Breast epithelium (tissue), 4 donors: ENCODE results near the gene ORAI2. TPM values are rescaled to one million over a fixed set of nuclear protein-coding genes. Genes with fewer than 3 reads are reported as not detected.

Experiments
- DNase-seq, 2 donors: peaks; one replicate each; pipeline ENCODE4 v3.0.0-alpha.2; 2019; ENCODE audit warnings: low spot score in 2 of 2
- H3K27ac ChIP-seq, 2 donors: fragments of 200-600 bp; sonication (generic) in 1 of 2; one replicate each; pipeline ENCODE4 v1.5.1; 2016 to 2019; ENCODE audit warnings: mild to moderate bottlenecking in 1 of 2
- H3K27me3 ChIP-seq, 2 donors: fragments of 200-600 bp; sonication (generic) in 1 of 2; one replicate each; pipeline versions ENCODE4 v1.5.1 to v1.6.0; 2017 to 2019; ENCODE audit warnings: control low read depth in 1 of 2, mild to moderate bottlenecking in 1 of 2
- H3K36me3 ChIP-seq: fragments of 200-600 bp; one replicate; pipeline ENCODE4 v1.5.1; 2019
- H3K4me1 ChIP-seq, 2 donors: fragments of 200-600 bp; sonication (generic); one replicate each; pipeline ENCODE4 v1.5.1; 2016 to 2019; ENCODE audit warnings: control low read depth in 1 of 2
- H3K4me3 ChIP-seq, 3 donors: fragments of 200-600 bp; sonication (generic); 1 replicate in 2 of 3; 2 replicates in 1 of 3; pipeline ENCODE4 v1.5.1; 2016 to 2019; ENCODE audit warnings: mild to moderate bottlenecking in 3 of 3, moderate library complexity in 2 of 3
- H3K9me3 ChIP-seq, 2 donors: fragments of 200-600 bp; sonication (generic) in 1 of 2; one replicate each; pipeline ENCODE4 v1.5.1; 2016 to 2019; ENCODE audit warnings: control low read depth in 1 of 2
- CTCF ChIP-seq, 3 donors: fragments of 450-650 bp; IDR thresholded peaks; one replicate each; pipeline ENCODE4 v1.5.1; 2016 to 2017; ENCODE audit warnings: antibody characterized with exemption in 3 of 3, mild to moderate bottlenecking in 3 of 3, moderate library complexity in 3 of 3
- POLR2A ChIP-seq: fragments of 450-650 bp; IDR thresholded peaks from one replicate; pipeline ENCODE4 v1.6.1; 2016; ENCODE audit warnings: antibody characterized with exemption, mild to moderate bottlenecking, moderate library complexity
- POLR2AphosphoS5 ChIP-seq, 3 donors: sonication (generic); formaldehyde crosslinking; IDR thresholded peaks; one replicate each; pipeline ENCODE4 v1.6.1; 2017; ENCODE audit warnings: antibody characterized with exemption in 3 of 3
- intact Hi-C: fragments of 100-400 bp; cut with DNase I; formaldehyde crosslinking; loops from one replicate; pipeline ENCODE4 v1.15.1; 2023; ENCODE audit warnings: low total_unique reads
- total RNA-seq, 3 donors: library from RNA; depleted of rRNA; stranded (reverse); fragments of >200 nt; gene quantifications; one replicate each; pipeline ENCODE4 v1.1.0, GENCODE V29; 2016

ORAI2 gene
- total RNA-seq, 3 donors from 2014 or later, result 8.3 to 24.9 (median 18.1) TPM

DNA sequence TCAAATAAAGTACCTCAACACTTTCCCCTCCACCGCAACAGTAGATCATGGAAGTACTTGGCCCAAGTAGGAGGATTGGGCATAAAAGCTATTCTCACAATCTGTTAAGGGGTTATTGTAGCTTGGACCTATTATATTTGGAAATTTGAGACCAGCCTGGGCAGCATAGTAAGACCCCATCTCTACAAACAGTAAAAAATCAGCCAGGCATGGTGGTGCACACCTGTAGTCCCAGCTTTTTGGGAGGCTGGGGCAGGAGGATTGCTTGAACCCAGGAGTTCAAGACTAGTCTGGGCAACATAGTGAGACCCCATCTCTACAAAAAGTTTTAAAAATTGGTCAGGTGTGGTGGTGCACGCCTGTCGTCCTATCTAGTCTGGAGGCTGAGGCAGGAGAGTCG is 24.0 kb upstream of the ORAI2 start:
- peaks cover 7% of the 10 kb centered on the region for H3K36me3 ChIP-seq
- DNase-seq, result no peak

DNA sequence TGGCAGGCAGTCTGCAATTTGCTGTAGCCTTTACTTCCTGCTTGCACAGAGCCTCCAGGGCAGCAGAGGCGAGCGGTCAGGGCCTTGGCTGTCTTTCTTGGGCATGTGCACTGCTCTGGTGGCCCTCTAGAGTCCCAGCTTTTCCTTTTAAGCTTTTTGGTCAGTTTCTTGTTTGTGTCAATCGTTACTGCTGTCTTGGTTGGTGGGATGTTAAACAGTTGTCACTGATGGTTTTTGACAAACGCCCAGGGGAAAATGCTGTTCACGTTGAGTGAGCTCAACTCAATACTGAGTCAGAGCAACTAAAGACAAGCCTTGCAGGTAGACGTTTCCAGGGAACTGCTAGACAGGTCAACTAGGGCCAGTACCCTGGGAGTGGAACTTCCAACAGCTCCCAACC is 23.3 kb upstream of the ORAI2 start:
- Histone ChIP-seq H3K4me3 (no peak overlapping the region), H3K27me3 (no peaks in the 10 kb centered on the region), H3K4me1 (no peaks in the 10 kb centered on the region), H3K27ac (no peak overlapping the region), H3K9me3 (peaks cover 0 to 4% of the 10 kb centered on the region in 2 donors), H3K36me3 (peaks cover 7% of the 10 kb centered on the region)
- TF ChIP-seq POLR2A, result no peak
- no peak for DNase-seq
- intact Hi-C loops, result no loop called here

More for the DNA sequence above, 24.0 kb upstream of the ORAI2 start:
- Histone ChIP-seq H3K9me3 (peaks cover 0 to 4% of the 10 kb centered on the region in 2 donors), H3K4me3 (no peak overlapping the region), H3K27ac (no peak overlapping the region), H3K4me1 (no peaks in the 10 kb centered on the region), H3K27me3 (no peaks in the 10 kb centered on the region)
- intact Hi-C loops, result no loop called here
- TF ChIP-seq POLR2AphosphoS5 (IDR thresholded peaks at IDR 0.05), result no peak
- TF ChIP-seq POLR2A, result no peak
- TF ChIP-seq CTCF (IDR thresholded peaks at IDR 0.05), result no peak

GRCh38 chr7:102410918-102411317 is 22.5 kb upstream of the ORAI2 start:
- no peaks in the 10 kb centered on the region for H3K27me3 ChIP-seq
- no peak overlapping the region for H3K4me3 ChIP-seq
- peaks cover 0 to 4% of the 10 kb centered on the region in 2 donors for H3K9me3 ChIP-seq
- no peak overlapping the region for H3K27ac ChIP-seq
- peaks cover 7% of the 10 kb centered on the region for H3K36me3 ChIP-seq
- no peak for TF ChIP-seq POLR2A
- TF ChIP-seq CTCF (IDR thresholded peaks at IDR 0.05), result no peak
- no peak for TF ChIP-seq POLR2AphosphoS5 (IDR thresholded peaks at IDR 0.05)
- intact Hi-C loops, result no loop called here
- no peaks in the 10 kb centered on the region for H3K4me1 ChIP-seq
- DNase-seq, result no peak

DNA sequence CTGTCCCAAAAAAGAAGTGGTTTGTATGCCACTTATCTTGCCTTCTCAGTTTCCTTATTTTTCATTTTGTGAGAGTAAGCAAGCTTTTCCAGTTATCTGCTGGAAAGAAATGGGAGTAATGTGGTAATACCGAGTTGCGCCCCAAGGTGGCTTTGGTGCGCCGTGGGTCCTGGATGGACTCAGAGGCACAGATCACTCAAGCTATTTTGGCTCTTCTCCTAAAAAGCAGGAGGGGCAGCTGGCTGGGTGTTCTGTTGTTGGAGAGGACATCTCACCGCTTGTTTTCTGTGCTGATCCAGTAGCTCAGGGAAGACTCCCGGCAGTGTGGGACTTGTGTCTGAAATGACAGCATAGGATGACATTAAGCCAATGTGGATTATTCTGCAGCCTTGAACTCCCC is 20.8 kb upstream of the ORAI2 start:
- H3K4me1 ChIP-seq, result no peaks in the 10 kb centered on the region
- peaks cover 0 to 4% of the 10 kb centered on the region in 2 donors for H3K9me3 ChIP-seq
- H3K4me3 ChIP-seq, result no peak overlapping the region
- DNase-seq, result no peak
- TF ChIP-seq POLR2A (no peak), CTCF (IDR thresholded peaks at IDR 0.05) (peak in 2 of 3 donors; percentile 14 to 20)
- intact Hi-C loops, result no loop called here
- H3K36me3 ChIP-seq, result peaks cover 6% of the 10 kb centered on the region
- no peak overlapping the region for H3K27ac ChIP-seq
- H3K27me3 ChIP-seq, result no peaks in the 10 kb centered on the region

DNA sequence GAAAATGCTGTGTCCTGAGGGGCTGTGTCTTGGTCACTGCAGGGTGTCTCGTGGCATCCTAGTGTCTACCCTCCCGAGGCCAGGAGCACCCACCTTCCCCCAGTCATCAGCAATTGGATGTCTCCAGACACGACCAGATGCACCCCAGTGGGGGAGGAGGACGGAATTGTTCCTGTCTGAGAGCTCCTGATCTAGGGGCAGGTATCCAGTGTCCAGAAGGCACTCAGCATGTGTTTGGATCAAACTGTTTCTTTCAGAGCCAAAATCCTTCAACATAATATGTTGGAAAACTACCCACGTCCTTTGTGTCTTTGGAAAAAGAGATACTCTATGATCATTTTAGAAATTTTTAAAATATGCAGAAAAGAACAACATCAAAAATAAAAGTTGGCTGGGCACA is 20.3 kb upstream of the ORAI2 start:
- H3K4me1 ChIP-seq, result no peaks in the 10 kb centered on the region
- no peaks in the 10 kb centered on the region for H3K27me3 ChIP-seq

More for the DNA sequence above, 20.3 kb upstream of the ORAI2 start:
- no peak overlapping the region for H3K27ac ChIP-seq
- H3K9me3 ChIP-seq, result peaks cover 0 to 4% of the 10 kb centered on the region in 2 donors
- peaks cover under 1% of the 10 kb centered on the region for H3K36me3 ChIP-seq
- TF ChIP-seq POLR2AphosphoS5 (IDR thresholded peaks at IDR 0.05) (no peak), CTCF (IDR thresholded peaks at IDR 0.05) (no peak), POLR2A (no peak)
- no peak for DNase-seq
- H3K4me3 ChIP-seq, result no peak overlapping the region
- intact Hi-C loops, result no loop called here
